ENCODE results near the gene MCAT. TPM values are rescaled to one million over a fixed set of nuclear protein-coding genes. Genes with fewer than 3 reads are reported as not detected.

The MCAT gene
- total RNA-seq, 1 donor from 2014 or later, result 9.0 TPM

GRCh38 chr22:43090130-43090789 is 52.9 kb downstream of the MCAT start:
- DNase-seq, result peak; percentile 91

GRCh38 chr22:43088984-43089717 is 54.0 kb downstream of the MCAT start, which contains the start of gene TTLL1:
TTLL1 (minus strand) TSS chr22:43089391; CDS start chr22:43075586, 13,805 bp downstream.
- peak; percentile 93 for DNase-seq

GRCh38 chr22:43088627-43088983 is 54.6 kb downstream of the MCAT start:
- DNase-seq, result no peak

GRCh38 chr22:43085658-43086606 is 57.3 kb downstream of the MCAT start:
- DNase-seq, result no peak

Other genes with a start within 250 kb of the MCAT start
- 49.1 TPM for gene PACSIN2, start 128.2 kb downstream of the MCAT start, total RNA-seq
- gene TTLL1, start 54.0 kb downstream of the MCAT start, total RNA-seq, result 7.9 TPM
- 1.0 TPM for gene BIK, start 32.6 kb downstream of the MCAT start, total RNA-seq
- 179 TPM for gene TSPO, start 8.2 kb upstream of the MCAT start, total RNA-seq
- gene TTLL12, start 43.7 kb upstream of the MCAT start, total RNA-seq, result 23.6 TPM
- gene SCUBE1, start 200.0 kb upstream of the MCAT start, total RNA-seq, result 0.41 TPM

All from tongue (tissue), 2 donors.